Stimulated activated CD4-positive, alpha-beta T cell treated with anti-CD3 and anti-CD28 coated beads, TNF-alpha, amount 100 ng/mL, for 48 hours (primary cell): Measurements from ENCODE around the gene PPP2R5D.

ENCODE experiments used
- DNase-seq, 3 donors: peaks; one replicate each; pipeline ENCODE4 v3.0.0-alpha.2; 2020; ENCODE audit warnings: low read depth in 3 of 3

PPP2R5D gene

GRCh38 chr6:43055966-43056365, 71.6 kb downstream of the PPP2R5D start:
- no peak for DNase-seq

DNA sequence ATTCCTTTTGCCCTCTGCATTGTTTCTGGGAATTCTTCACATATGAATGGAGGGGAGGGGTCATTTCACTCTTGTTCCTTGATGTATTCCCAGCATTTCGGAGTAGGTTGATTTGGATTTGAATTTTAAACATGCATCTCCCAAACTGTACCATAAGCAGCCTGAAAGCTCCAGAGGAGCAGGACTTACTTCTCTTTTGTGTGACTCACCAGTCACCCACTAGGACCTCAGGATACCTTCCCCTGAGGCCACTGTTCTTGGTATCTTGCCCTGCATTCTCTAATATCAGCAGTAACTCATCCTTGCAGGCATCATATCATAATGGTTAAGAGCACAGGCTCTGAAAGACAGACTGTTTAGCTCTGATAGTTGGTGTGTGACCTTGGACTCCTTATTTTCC, 74.2 kb downstream of the PPP2R5D start:
- no peak for DNase-seq

DNA sequence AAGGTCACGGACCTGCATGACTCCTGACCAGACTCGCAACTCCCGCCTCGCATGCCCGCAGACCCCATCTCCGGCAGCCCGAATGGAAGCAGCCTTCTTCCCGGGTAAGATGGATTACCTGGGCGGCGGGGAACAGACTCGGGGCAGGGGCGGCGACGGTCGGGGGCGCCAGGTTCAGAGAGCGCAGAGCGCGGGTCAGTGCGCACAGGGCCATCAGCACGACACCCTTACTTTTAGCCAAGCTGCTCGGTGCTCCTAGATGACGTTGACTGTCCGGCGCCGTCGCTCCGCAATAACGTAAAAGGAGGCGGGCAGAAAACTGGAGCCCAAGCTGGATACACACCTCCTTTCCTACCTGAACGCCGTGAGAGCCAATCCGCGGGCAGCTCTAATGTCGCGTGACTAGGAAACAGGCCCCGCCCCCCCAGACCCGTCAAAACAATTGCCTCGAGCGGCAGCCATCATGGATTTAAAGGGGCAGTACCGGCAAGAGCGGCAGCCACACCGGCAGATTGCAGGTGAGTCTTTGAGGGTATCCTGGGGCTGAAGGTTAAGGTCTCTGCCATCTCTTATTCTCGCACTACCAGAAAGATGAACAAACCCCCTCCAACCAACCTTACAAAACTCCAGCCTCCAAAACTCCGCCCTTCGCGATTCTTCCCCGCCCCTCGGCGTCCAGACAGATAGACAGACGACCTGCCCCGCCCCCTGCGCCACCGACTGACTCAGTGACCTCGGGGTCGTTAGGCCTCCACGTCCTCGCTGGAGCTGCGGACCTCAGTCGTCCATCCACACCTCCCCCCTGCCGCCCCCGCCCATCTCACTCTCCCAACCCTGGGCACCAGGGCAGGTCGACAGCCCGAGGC, 75.0 kb downstream of the PPP2R5D start, which contains the start of the genes KLC4 and MRPL2:
Gene KLC4, plus strand, starts transcription at position 464 of the 866 bp plus-strand sequence. CDS start 1,705 bp downstream, outside the sequence.
Gene MRPL2, minus strand, starts transcription at position 267 of the 866 bp plus-strand sequence. Its CDS starts 53 bp downstream, at position 214.
- DNase-seq = peak; percentile 96

DNA sequence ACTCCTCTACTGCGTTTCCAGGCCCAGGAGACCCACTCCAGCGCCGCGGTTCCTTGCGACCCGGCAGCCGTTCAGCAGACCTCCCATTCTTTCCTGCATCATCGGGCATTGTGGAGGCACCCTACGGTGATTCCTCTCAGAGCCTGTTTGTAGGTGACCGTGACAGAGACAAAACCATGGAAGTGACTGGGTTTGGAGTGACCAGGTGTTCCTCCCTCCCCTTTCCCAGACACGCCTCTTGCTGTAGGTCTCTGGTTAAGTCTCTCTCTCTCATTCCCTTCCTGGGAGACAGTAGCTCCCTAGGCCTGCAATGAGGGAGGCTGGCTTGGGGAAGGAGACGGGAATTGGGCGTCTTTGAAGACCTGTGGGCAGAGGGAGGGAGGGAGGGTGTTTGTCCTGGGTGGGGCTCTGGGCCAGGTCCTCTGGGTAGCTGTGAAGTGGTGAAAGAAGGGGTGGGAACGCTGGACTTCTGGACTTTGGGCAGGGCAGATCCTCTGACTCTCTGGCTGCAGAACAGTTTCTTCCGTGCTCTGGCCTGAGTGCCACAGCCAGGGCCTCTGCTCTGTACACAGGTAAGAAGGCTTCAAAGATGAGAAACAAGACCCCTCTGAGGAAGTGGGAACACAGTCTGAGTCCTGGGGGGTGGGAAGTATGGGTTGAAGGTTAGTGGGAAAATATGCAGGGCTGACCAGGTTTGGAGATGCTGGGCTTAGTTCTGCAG, 75.8 kb downstream of the PPP2R5D start:
- no peak for DNase-seq

DNA sequence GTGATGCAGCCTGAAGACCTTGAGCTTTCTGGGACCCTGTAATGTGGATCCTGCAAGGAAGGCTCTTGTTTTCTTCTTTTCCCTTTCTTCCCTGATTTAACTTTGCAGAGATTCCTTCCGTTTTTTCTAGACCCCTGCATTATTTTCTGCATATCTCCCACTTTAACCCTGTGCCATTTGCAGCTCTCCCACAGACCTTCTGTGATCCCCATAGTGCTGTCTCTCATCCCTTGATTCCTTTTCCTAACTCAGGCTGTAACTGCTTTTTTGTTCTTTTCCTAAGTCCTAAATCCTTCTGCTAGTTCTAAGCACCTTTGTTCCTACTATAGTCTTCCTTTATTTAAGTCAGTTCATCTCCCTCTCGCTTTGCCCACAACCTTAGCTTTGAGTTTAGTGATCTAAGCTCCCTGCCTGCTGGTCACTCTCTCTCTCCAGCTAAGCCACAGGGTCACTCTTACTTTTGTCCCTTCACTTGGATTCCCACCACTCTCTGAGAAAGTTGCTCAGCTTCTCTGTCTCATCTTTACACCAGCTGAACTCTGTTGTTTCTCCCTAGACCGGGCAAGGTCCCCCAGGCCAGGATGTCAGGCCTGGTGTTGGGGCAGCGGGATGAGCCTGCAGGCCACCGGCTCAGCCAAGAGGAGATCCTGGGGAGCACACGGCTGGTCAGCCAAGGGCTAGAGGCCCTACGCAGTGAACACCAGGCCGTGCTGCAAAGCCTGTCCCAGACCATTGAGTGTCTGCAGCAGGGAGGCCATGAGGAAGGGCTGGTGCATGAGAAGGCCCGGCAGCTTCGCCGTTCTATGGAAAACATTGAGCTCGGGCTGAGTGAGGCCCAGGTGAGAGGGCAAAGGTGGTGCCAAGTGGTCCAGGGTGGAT, 76.6 kb downstream of the PPP2R5D start:
- DNase-seq = no peak

DNA sequence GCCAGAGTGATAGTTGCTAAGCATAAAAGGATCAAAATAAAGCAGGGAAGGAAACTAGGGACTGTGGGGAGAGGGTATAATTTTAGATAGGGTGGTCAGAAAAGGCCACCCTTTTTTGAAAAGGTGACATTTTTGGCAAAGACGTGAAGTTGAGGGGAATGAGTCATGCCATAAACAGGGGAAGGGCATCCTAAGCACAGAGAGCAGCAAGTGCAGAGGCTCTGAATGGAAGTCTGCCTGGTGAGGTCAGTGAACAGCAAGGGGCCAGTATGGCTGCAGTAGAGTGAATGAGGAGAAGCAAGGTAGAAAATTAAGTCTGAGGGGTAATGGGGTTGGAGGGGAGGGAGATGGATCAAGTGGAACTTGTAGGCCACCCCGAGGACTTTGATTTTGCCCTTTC, 77.5 kb downstream of the PPP2R5D start:
- DNase-seq = no peak
